Activated CD4-positive, alpha-beta memory T cell treated with anti-CD3 and anti-CD28 coated beads for 36 hours (primary cell): Measurements from ENCODE around the gene TMEM31. TPM values are rescaled to one million over a fixed set of nuclear protein-coding genes. Genes with fewer than 3 reads are reported as not detected.

Experiments
- CTCF ChIA-PET: fragments of 350-600 bp; sonication (Branson Sonifier 250); formaldehyde crosslinking; loops from one replicate; lab custom pipeline; 2021; ENCODE audit warnings: antibody characterized with exemption, inconsistent platforms; lab: Charles Lee
- POLR2A ChIA-PET: fragments of 350-600 bp; sonication (Branson Sonifier 250); formaldehyde crosslinking; loops from one replicate; lab custom pipeline; 2021; ENCODE audit warnings: antibody characterized with exemption; lab: Charles Lee
- DNase-seq: peaks from one replicate; pipeline ENCODE4 v3.0.0-alpha.2; 2020
- H3K27ac Mint-ChIP-seq: one replicate; pipeline ENCODE4 v1.8.0; 2021; ENCODE audit warnings: mixed read lengths
- H3K27me3 Mint-ChIP-seq: one replicate; pipeline ENCODE4 v1.8.0; 2021; ENCODE audit warnings: mixed read lengths
- H3K36me3 Mint-ChIP-seq: one replicate; pipeline ENCODE4 v1.8.0; 2021; ENCODE audit warnings: mixed read lengths
- H3K4me1 Mint-ChIP-seq: one replicate; pipeline ENCODE4 v1.8.0; 2021; ENCODE audit warnings: low read depth, mixed read lengths
- H3K4me3 Mint-ChIP-seq: one replicate; pipeline ENCODE4 v1.8.0; 2021; ENCODE audit warnings: mild to moderate bottlenecking, mixed read lengths
- H3K9me3 Mint-ChIP-seq: one replicate; pipeline ENCODE4 v1.8.0; 2021; ENCODE audit warnings: mixed read lengths
- intact Hi-C: fragments of 100-400 bp; cut with micrococcal nuclease; formaldehyde crosslinking; loops from one replicate; pipeline ENCODE4 v1.15.1; 2023
- total RNA-seq, 2 experiments: library from RNA; stranded (reverse); gene quantifications; one replicate each; pipeline ENCODE4 v1.2.3, GENCODE V29; 2021

The TMEM31 gene
- total RNA-seq, 2 experiments from 2014 or later: 0.44 to 0.52 TPM

- Mint-ChIP-seq H3K27me3 (peaks cover 4% of the 10 kb centered on the region), H3K4me1 (no peaks in the 10 kb centered on the region), H3K4me3 (no peak overlapping the region), H3K36me3 (no peaks in the 10 kb centered on the region), H3K27ac (no peak overlapping the region), H3K9me3 (no peaks in the 10 kb centered on the region)
- intact Hi-C loops: no loop called here
- ChIA-PET POLR2A (no interaction called here), CTCF (no interaction called here)
- DNase-seq: no peak
Observed at GRCh38 chrX:103729015-103729414, 18.3 kb downstream of the TMEM31 start.

GRCh38 chrX:103730147-103730795, 19.6 kb downstream of the TMEM31 start:
- no peak overlapping the region for H3K27ac Mint-ChIP-seq
- ChIA-PET CTCF (no interaction called here), POLR2A (interaction anchor here (0.6 kb wide), 1 partner anchor 117 kb away, joined by 3 read pairs; no protein-coding TSS in a partner anchor)
- intact Hi-C loops: no loop called here
- peaks cover 4% of the 10 kb centered on the region for H3K27me3 Mint-ChIP-seq
- no peaks in the 10 kb centered on the region for H3K36me3 Mint-ChIP-seq
- no peak overlapping the region for H3K4me3 Mint-ChIP-seq
- DNase-seq: no peak
- H3K4me1 Mint-ChIP-seq: peaks cover 2% of the 10 kb centered on the region
- no peaks in the 10 kb centered on the region for H3K9me3 Mint-ChIP-seq

GRCh38 chrX:103730796-103731493, 20.2 kb downstream of the TMEM31 start:
- H3K4me3 Mint-ChIP-seq: no peak overlapping the region
- H3K27me3 Mint-ChIP-seq: peaks cover 4% of the 10 kb centered on the region
- POLR2A ChIA-PET: no interaction called here
- intact Hi-C loops: no loop called here
- peaks cover 2% of the 10 kb centered on the region for H3K4me1 Mint-ChIP-seq
- no peaks in the 10 kb centered on the region for H3K9me3 Mint-ChIP-seq
- H3K36me3 Mint-ChIP-seq: no peaks in the 10 kb centered on the region
- no peak for DNase-seq
- CTCF ChIA-PET: no interaction called here
- no peak overlapping the region for H3K27ac Mint-ChIP-seq

GRCh38 chrX:103733017-103733416, 22.3 kb downstream of the TMEM31 start:
- peaks cover 2% of the 10 kb centered on the region for H3K4me1 Mint-ChIP-seq
- H3K4me3 Mint-ChIP-seq: no peak overlapping the region
- ChIA-PET POLR2A (no interaction called here), CTCF (no interaction called here)
- no peak for DNase-seq
- peaks cover 4% of the 10 kb centered on the region for H3K27me3 Mint-ChIP-seq
- H3K36me3 Mint-ChIP-seq: no peaks in the 10 kb centered on the region
- no peak overlapping the region for H3K27ac Mint-ChIP-seq
- no peaks in the 10 kb centered on the region for H3K9me3 Mint-ChIP-seq
- intact Hi-C loops: no loop called here

- Mint-ChIP-seq H3K27me3 (peaks cover 4% of the 10 kb centered on the region), H3K36me3 (no peaks in the 10 kb centered on the region)
- intact Hi-C loops: no loop called here
Observed at GRCh38 chrX:103734125-103734760, 23.5 kb downstream of the TMEM31 start.

GRCh38 chrX:103737696-103738095, 27.0 kb downstream of the TMEM31 start:
- Mint-ChIP-seq H3K9me3 (no peaks in the 10 kb centered on the region), H3K4me3 (no peak overlapping the region), H3K4me1 (peaks cover 2% of the 10 kb centered on the region), H3K27ac (no peak overlapping the region), H3K27me3 (no peaks in the 10 kb centered on the region), H3K36me3 (no peaks in the 10 kb centered on the region)
- intact Hi-C loops: no loop called here
- ChIA-PET CTCF (no interaction called here), POLR2A (no interaction called here)
- no peak for DNase-seq

More at GRCh38 chrX:103734125-103734760, 23.5 kb downstream of the TMEM31 start:
- Mint-ChIP-seq H3K4me3 (no peak overlapping the region), H3K4me1 (peaks cover 2% of the 10 kb centered on the region), H3K27ac (no peak overlapping the region), H3K9me3 (no peaks in the 10 kb centered on the region)
- ChIA-PET POLR2A (no interaction called here), CTCF (interaction anchor here (1.6 kb wide), 1 partner anchor 83 kb away, joined by 3 read pairs; no protein-coding TSS in a partner anchor)
- peak; percentile 29 for DNase-seq

- intact Hi-C loops: no loop called here
Observed at GRCh38 chrX:103739421-103739820, 28.7 kb downstream of the TMEM31 start.

GRCh38 chrX:103741879-103742278, 31.2 kb downstream of the TMEM31 start:
- Mint-ChIP-seq H3K27ac (no peak overlapping the region), H3K4me1 (no peaks in the 10 kb centered on the region), H3K9me3 (no peaks in the 10 kb centered on the region), H3K4me3 (no peak overlapping the region), H3K27me3 (peaks cover 2% of the 10 kb centered on the region), H3K36me3 (no peaks in the 10 kb centered on the region)
- intact Hi-C loops: no loop called here
- CTCF ChIA-PET: interaction anchor here (1.5 kb wide), 1 partner anchor 30 kb away, joined by 3 read pairs; no protein-coding TSS in a partner anchor
- POLR2A ChIA-PET: no interaction called here
- no peak for DNase-seq

More at GRCh38 chrX:103739421-103739820, 28.7 kb downstream of the TMEM31 start:
- Mint-ChIP-seq H3K27me3 (no peaks in the 10 kb centered on the region), H3K4me3 (no peak overlapping the region), H3K9me3 (no peaks in the 10 kb centered on the region), H3K27ac (no peak overlapping the region), H3K36me3 (no peaks in the 10 kb centered on the region), H3K4me1 (no peaks in the 10 kb centered on the region)
- DNase-seq: no peak
- ChIA-PET POLR2A (no interaction called here), CTCF (no interaction called here)

GRCh38 chrX:103742339-103742738, 31.6 kb downstream of the TMEM31 start:
- peaks cover 2% of the 10 kb centered on the region for H3K27me3 Mint-ChIP-seq
- no peaks in the 10 kb centered on the region for H3K9me3 Mint-ChIP-seq
- H3K36me3 Mint-ChIP-seq: no peaks in the 10 kb centered on the region
- CTCF ChIA-PET: no interaction called here
- H3K4me1 Mint-ChIP-seq: no peaks in the 10 kb centered on the region
- DNase-seq: no peak
- intact Hi-C loops: no loop called here
- H3K27ac Mint-ChIP-seq: no peak overlapping the region
- POLR2A ChIA-PET: no interaction called here
- H3K4me3 Mint-ChIP-seq: no peak overlapping the region

- H3K4me3 Mint-ChIP-seq: no peak overlapping the region
- POLR2A ChIA-PET: no interaction called here
- no peak for DNase-seq
- H3K27me3 Mint-ChIP-seq: peaks cover 2% of the 10 kb centered on the region
- intact Hi-C loops: no loop called here
- CTCF ChIA-PET: interaction anchor here (1.8 kb wide), 1 partner anchor 35 kb away, joined by 4 read pairs; no protein-coding TSS in a partner anchor
- no peak overlapping the region for H3K27ac Mint-ChIP-seq
- H3K36me3 Mint-ChIP-seq: no peaks in the 10 kb centered on the region
- H3K4me1 Mint-ChIP-seq: no peaks in the 10 kb centered on the region
- no peaks in the 10 kb centered on the region for H3K9me3 Mint-ChIP-seq
Observed at GRCh38 chrX:103747163-103747562, 36.5 kb downstream of the TMEM31 start.

GRCh38 chrX:103754401-103754800, 43.7 kb downstream of the TMEM31 start:
- ChIA-PET CTCF (no interaction called here), POLR2A (no interaction called here)
- no peak overlapping the region for H3K4me3 Mint-ChIP-seq
- no peaks in the 10 kb centered on the region for H3K4me1 Mint-ChIP-seq
- no peak overlapping the region for H3K27ac Mint-ChIP-seq
- H3K9me3 Mint-ChIP-seq: peaks cover 6% of the 10 kb centered on the region
- DNase-seq: no peak
- intact Hi-C loops: no loop called here
- H3K27me3 Mint-ChIP-seq: no peaks in the 10 kb centered on the region
- H3K36me3 Mint-ChIP-seq: no peaks in the 10 kb centered on the region

- Mint-ChIP-seq H3K4me1 (no peaks in the 10 kb centered on the region), H3K9me3 (peaks cover 6% of the 10 kb centered on the region), H3K27ac (no peak overlapping the region), H3K27me3 (no peaks in the 10 kb centered on the region), H3K4me3 (no peak overlapping the region), H3K36me3 (no peaks in the 10 kb centered on the region)
- ChIA-PET CTCF (no interaction called here), POLR2A (no interaction called here)
- DNase-seq: no peak
- intact Hi-C loops: no loop called here
Observed at GRCh38 chrX:103756736-103757135, 46.0 kb downstream of the TMEM31 start.
